IPS-NIHi11 (cell line): ENCODE results near the gene SDR39U1.

Source experiments
- DNase-seq: peaks from one replicate; pipeline ENCODE4 v3.0.0; 2012; ENCODE audit warnings: mixed read lengths, low spot score

Gene SDR39U1

DNA sequence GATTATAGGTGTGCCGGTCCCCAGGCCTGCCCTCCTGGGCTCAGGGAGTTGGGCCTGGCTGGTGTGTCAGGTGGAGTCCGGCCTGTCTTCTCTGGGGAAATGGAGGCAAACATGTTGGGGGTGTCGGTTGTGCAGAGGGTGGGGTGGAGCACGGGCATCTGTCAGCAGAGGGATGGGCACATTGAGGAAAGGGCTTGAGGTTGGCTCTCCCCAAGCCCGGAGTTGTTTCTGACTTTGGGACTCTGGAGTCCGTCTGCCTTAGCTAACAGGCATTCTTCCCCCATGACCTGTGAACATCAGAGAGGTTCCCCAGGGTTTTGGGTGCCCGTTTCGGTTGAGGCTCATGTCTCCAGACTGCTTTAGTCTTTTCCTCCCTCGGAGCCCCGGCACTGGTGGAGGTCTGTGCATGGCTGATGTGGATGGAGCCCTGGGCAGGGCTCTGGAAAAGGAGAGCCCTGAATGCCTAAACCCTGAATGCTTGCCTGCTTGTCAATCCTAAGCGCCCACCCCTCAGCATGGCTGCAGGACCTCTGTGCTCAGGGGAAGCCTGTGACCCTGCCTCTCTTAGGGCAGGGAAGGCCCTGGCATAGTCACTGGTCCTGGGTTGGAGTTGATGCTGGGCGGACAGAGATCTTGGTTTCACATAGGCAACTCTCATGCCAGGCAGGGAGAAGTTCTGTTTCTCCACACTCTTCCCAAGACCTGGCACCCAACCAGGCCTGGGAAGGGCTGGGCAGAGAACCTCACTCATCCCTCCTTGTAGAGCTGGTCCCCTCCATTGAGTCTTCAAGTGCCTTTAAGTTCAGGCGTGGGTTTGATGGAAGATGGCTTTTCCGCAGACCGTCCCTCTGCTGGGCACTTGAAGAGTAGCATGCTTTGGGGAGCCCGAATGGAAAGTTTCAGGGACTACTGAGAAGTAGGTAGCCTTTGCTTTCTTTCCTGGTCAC, 30.9 kb downstream of the SDR39U1 start:
- peak; percentile 71 for DNase-seq

DNA sequence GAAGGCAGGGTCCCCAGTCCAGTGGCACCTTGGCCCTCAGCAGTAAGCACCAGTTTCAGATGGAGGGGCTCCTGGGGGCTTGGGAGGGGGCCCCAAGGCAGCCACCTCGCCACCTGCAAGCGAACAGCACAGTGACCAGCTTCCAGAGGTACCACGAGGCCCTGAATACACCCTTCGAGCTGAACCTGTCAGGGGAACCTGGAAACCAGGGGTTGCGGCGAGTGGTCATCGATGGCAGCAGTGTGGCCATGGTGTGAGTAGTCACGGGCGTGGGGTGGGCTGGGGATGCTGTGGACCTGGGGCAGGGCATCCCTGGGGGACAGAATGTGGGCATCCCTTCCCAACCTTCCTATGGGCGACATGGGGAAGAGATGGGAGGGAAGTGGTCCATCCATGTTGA, 32.6 kb downstream of the SDR39U1 start:
- no peak for DNase-seq

DNA sequence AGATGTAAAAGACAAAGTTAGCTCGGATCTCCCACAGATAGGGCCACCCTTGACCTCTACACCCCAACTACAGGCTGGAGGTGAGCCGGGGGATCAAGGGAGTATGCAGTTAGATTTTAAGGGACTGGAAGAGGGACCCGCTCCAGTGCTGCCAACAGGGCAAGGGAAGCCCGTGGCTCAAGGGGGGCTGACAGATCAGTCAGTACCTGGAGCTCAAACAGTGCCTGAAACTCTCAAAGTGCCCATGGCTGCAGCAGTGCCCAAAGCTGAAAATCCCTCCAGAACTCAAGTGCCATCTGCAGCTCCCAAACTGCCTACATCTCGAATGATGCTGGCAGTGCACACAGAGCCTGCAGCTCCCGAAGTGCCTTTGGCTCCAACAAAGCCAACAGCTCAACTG, 33.4 kb downstream of the SDR39U1 start:
- DNase-seq: no peak

DNA sequence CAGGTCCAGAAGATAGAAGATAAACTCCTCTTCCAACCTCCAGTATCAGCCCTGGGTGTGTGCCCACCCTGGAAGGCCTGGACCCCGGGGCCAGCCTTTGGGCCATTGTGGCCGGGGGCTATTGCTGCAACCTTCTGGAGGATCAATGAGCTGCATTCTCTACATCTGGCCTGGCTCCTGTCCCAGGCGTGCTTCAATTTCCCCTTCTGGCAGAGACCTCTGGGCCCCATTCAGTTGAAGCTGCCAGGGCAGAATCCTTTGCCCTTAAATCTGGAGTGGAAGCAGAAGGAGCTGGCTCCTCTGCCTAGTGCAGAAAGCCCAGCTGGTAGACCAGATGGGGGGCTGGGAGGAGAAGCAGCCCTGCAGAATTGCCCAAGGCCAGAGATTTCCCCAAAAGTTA, 33.8 kb downstream of the SDR39U1 start:
- DNase-seq: no peak

DNA sequence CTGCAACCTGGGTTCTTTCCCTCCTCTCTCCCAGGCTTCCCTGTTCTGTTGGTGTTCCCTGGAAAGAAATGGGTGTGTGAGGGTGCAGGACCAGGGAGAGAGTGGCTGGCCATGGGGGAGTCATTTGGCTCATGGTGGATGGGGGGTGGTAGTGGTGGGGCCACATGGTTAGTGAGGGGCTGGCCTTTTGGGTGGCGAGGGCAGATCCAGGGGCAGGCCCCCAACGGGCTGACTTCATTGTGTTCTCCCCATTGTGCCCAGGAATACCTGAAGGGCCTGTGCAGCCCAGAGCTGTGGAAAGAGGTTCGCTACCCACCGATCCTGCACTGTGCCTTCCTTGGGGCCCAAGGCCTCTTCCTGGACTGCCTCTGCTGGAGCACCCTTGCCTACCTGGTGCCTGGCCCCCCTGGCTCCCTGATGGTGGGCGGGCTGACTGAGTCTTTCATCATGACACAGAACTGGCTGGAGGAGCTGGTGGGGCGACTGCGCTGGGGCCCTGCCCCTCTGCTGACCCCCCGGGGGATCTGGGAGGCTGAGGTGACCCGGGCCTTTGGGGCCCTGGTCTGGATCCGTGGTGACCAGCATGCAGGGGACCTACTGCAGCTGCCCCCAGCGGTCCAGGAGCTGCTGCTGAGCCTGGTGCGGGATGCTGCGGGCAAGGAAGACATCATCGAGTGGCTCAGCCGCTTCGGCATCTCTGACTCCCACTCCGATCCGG, 34.8 kb downstream of the SDR39U1 start:
- DNase-seq: no peak

DNA sequence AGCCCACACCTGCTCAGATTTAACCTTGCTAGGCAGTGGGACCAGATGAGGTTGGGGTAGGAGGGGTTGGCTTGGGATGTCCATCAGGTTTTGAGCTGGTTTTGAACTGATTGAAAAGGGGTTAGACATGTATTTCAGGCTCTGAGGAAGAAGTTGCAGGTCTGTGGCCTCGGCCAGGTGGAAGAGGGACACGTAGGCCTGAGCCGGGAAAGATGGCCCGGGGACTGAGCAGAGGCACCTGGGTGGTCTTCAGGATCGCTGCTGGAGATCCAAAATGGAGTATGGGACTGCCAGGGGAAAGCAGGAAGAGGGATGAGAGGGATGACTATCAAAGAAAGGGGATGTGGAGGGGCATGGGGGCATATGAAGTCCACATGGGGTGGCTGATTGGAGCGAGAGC, 36.2 kb downstream of the SDR39U1 start:
- DNase-seq: no peak

DNA sequence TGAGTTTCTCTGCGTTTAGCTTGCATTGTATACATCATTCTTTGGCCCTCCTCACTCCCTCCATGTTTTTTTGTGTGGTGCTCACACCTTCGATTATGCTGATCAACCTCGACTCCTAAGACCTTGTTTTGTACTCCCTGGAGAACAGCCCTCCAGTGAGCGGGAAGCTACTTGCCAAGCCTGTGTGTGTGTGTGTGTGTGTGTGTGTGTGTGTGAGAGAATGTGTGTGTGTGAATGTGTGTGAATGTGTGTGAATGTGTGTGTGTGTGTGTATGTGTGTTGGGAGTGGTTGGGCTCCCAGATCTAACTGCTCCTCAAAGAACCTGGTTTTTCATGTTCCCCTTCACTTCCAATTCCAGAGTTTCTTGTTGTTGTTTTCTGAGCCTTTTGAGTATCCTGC, 37.8 kb downstream of the SDR39U1 start:
- DNase-seq: no peak

DNA sequence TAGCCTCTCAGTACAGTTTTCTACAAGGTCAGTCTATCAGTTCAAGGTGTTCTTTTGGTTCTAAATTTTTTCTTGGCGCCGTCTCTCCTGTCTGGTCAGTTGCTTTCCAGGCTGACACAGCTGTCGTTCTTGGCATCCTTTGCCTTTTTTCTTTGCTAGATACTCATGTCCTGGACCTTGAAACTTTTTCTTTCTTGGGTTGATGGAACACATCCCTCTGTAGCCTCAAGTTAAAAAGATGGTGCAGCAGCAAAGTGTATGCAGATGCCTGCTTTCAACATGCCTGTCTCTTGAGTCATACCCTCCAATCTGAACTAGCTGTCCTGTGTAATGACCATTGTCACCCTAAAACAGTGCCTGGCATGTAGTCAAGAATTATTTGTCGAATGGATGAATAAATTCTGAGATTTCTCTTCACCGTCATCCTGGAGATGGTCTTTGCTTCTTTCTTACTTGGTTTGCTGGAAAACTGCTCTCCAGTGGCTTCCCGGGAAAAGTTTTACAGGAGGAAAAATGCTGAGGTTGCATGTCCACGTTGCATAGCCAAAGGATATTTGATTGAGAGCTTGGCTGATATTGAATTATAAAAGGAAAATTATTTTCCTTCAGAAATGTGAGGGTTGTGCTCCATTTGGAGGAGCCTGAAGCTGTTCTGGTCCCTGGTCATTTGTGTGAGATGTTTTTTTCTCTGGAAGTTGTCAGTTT, 39.1 kb downstream of the SDR39U1 start:
- DNase-seq: no peak

DNA sequence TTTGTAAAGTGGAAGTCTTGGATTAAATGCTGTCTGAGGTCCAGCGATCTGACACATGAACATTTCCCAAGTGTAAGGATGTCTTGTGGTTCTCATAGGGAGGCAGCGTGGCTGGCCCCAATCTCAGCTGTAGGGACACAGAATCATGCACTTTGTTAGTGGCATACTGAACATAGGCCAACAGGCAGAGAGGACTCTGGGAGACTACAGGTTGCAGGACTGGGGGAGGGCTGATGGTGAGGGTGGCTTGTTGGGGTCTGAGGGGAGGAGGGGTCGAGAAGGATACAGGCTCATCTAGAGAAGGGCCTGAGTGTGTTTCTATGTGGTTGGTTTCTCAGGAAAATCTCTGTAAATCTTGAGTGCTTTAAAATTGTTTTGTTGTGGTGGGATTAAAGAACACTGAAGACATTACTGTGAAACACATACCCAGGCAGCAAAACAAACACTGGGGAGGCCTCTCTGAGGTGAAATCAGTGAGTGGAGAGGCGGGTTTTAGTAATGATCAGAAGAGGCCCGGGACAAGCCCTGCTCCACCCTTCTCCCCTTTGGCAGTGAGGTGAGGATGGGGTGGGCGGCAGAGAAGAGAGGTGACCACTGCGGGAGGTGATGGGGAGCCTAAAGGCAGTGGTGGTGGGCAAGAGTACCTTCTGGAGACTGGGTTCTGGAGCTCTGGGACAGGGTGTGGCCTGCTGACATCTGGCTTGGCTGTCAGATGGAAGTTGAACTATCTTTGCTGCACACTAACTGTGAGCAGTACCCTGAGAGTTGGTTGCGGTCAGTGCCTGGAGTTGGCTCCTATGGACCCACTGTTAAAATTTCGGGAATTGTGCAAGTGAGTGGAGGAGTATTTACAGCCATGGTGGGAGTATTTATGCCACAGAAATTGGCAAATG, 40.5 kb downstream of the SDR39U1 start:
- DNase-seq: no peak

DNA sequence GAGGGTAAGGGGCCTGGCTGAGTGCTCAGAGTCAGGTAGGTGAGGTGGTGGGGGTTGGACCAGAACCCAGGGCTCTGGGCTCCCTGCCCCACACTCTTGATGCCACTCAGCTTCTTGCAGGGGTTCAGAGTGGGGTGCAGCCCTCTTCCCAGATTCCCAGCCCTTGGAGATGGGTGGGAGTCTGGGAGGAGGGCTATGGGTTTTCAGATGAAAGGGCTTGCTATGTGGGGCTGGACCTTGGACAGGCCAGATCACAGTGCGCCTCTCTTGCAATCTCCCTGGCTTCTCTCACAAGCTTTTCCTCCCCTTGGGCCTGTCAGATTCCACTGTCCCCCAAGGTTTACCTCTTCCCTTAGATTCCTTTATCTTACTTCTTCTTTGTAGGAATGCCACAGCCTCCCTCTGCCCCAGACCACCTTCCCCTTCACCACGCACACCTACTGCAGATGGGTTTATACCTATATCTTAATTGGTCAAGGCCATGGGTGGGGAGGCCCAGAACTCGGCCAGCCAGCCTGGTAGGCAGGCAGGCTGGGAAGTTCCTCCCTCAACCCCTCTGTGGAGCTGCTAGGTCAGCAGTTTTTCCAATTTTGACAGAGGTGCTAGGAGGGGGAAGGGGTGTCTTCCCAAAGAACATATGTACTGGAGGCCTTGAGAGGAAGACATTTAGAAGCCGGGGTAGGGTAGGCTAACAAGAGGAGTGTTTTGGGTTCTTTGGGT, 42.4 kb downstream of the SDR39U1 start:
- DNase-seq: no peak

DNA sequence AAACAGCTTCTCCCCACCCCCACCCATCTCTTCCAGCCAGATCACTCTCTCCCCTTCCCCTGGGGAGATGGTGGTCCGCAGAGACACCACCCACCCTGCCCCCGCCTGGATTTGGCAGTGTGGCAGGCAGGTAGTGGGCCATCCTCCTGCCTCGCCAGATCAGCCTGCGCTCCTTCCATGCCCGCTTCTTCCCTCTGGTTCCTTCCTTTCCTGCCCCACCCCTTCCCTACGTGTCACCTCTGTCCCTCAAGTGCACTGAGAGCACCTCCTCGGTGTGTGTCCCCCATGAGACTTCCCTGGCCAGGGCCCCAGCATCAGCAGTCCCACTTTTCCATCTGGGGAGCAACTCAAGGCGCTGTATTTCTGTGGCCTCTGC, 43.1 kb downstream of the SDR39U1 start:
- no peak for DNase-seq

DNA sequence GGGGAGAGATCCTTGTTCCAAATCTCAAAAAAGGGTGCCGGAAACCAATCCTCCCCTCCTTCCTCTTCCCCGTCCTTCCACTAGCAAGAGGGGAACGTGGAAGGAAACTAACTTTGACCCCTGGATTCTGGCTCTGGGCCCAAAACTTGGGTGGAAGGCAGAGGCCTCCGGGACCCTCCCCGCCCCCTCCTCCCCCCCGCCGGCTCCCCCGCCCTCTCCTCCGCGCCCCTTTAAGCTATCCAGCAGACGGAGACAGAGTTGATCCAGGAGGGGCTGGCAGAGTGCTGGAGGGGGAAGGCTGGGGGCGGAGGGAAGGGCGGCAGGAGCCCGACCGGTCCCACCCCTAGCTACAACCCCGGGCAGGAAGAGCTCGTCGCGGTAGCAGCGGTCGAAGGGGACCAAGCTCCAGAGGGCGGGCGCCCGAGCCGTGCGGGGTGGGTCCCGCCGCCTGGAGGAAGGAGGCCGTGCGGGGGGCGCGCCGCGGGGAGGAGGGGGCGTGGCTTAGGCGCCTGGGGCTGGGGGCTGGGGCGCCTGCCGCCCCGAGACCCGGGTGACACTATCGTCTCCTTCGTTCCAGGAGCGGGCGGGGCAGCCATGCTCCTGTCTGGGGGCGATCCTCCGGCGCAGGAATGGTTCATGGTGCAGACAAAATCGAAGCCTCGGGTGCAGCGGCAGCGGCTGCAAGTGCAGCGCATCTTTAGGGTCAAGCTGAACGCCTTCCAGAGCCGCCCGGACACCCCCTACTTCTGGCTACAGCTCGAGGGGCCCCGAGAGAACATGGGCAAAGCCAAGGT, 43.7 kb downstream of the SDR39U1 start, which contains the start of gene NYNRIN:
TSS of gene NYNRIN (plus strand) at position 351 of the 794 bp plus-strand sequence. CDS start at position 595, 244 bp downstream.
- DNase-seq: peak; percentile 87

DNA sequence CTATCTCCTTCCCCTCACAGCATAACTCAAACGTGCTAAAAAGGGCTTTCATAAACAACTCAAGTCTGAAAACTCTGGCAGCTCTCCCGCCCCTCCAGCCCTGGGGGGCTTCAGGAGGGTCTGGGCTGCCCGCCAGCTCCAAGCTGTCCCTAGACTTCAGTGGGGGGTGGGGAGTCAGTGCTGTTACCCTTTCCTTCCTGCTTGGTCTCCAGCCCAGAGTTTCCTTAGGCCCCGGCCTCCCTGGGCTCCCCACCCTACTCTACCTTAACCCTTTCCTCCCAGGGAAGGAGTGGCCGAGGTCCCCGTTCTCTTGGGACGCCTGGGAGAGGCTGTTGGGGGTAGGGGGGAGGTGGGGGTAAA, 44.3 kb downstream of the SDR39U1 start:
- peak; percentile 75 for DNase-seq

DNA sequence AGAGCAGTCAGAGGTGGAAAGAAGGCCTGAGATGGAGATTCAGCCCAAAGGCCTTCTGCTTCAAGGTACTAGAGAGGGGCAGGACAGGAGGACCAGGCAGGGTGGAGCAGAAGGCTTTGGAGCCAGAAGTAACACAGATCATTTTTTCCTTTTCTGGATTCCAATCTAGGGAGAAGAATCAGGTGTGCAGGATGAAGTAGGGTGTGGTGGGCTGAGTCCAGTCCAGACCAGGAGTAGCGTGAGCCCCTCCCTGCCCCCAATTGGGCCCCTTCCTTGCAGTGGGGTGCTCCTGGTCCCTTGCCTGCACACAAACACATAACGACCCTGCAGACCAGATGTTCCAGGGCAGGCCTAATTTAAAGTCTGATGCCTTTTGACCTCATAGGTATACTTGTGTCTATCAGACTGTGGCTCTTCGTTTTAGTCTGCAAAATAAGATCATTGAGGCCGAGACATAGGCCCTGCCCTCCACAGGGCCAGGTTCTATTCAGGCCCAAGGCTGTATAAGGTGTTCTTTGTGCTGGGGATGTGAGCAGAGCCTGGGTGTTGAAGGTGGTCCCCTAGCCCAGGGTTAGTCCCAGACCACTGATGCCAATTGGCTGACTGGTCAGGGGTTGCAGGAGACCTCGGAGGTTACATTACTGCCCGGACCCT, 44.8 kb downstream of the SDR39U1 start:
- DNase-seq: no peak

DNA sequence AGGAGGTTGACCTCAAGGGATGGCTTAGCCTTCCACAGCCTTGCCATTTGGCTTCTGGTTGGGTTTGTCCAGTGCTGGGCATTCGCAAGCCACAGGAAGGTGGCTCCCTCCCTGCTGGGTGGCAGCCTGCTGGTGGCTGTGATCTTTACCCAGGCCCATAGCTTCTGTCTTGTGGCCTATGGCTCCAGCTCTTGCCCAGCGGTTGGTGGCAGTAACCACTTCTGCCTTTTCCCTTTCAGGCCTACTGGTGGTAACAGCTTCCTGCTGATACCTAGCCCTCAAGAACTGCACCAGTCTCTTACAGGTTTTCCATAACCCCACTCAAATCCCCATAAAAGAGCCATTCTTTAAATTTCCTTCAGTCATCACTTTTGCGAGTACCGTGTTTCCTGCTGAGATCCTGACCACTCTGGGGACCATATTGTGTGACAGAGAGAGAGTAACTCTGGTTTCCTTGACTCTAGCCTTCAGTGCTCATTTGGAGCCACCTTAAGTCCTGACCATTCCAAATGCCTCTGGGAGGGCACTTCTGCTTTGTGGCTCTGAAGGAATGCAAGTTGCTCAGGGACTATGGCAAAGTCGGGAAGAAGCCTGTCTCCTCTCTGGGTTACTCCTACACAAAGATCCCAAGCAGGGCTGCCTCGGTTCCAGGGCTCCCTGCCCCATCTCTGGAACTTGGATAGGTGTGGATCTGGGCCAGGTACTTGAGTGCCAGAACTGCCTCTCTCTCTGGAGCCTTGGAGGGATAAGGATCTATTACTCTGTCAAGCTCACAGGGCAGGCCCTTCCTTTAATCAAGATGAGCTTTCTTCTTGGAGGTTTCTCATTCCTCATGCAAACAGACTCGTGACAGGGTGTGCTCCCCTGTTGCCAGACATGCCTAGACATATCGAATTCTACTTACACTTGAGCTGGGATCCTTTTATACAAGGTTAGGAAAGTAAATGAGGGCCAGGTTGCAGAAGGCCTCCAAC, 46.7 kb downstream of the SDR39U1 start:
- no peak for DNase-seq

DNA sequence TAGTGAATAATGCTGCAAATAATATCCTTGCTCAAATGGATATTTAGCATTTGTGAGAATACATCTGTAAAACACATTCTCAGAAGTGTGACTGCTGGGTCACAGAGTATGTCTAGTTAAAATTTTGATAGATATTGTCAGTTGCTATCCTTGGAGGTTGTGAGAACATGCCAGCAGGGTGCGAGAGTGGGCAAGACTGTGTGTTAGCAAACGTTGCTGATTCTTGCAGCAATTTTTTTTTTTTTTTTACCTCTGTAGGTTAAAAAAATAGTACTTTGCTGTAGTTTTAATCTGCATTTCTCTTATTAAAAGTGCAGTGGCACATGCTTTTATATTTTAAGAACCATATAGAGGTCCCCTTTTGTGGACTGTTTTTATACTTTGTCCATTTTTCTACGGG, 48.3 kb downstream of the SDR39U1 start:
- DNase-seq: no peak

DNA sequence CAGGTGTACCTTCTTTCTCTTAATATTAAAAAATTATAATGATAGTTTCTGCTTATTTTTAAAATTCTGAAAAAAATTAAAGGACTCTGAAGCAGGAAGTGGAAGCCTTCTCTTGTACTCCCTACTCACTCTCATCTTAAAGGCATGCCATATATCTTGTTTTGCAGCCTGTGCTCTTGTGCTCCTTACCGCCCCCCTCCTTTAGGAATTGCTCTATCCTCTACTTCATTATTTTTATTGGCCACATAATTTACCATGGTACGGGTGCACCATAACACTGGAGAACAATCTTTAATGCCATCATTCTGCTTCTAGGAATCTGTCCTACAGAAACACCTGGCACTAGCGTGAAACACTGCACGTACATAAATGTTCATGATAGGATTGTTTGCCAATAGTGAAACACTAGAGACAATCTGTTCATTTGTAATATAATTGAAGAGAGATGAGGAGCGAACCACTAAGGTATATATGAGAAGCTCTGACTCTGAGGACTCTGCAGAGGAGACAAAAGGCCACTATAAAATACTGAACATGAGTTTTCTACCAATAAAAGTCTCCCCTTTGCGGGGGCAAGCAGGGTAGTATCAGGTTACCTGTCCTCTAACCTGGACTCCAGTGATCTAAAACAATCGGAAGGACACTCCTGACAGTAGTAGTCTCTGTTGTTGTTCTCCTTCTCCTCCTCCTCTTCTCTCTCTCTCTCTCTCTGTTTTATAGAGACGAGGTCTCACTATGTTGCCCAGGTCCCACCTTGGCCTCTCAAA, 50.1 kb downstream of the SDR39U1 start:
- no peak for DNase-seq
